ENCODE data around the gene PTS. TPM values are rescaled to one million over a fixed set of nuclear protein-coding genes. Genes with fewer than 3 reads are reported as not detected.

Gene PTS
- total RNA-seq, 2 donors from 2014 or later = 45.3 to 53.2 TPM

GRCh38 chr11:112247201-112247600, 21.0 kb downstream of the PTS start:
- Histone ChIP-seq H3K4me3 (ENCODE audit: low read length) (no peak overlapping the region), H3K9me3 (ENCODE audit: control insufficient read depth, low read length) (peaks cover 22% of the 10 kb centered on the region), H3K9ac (ENCODE audit: extremely low read depth, low read length, poor library complexity, severe bottlenecking) (no peak overlapping the region), H3K4me1 (ENCODE audit: control insufficient read depth, insufficient read depth, low read length) (no peaks in the 10 kb centered on the region), H3K36me3 (ENCODE audit: control insufficient read depth, insufficient read depth, low read length) (peaks cover 6% of the 10 kb centered on the region), H3K27ac (ENCODE audit: low read depth, low read length) (no peak overlapping the region), H3K27me3 (ENCODE audit: control insufficient read depth, insufficient read depth, low read length, poor library complexity, severe bottlenecking) (no peaks in the 10 kb centered on the region)
- no peak for DNase-seq
- TF ChIP-seq, protein P1, sequence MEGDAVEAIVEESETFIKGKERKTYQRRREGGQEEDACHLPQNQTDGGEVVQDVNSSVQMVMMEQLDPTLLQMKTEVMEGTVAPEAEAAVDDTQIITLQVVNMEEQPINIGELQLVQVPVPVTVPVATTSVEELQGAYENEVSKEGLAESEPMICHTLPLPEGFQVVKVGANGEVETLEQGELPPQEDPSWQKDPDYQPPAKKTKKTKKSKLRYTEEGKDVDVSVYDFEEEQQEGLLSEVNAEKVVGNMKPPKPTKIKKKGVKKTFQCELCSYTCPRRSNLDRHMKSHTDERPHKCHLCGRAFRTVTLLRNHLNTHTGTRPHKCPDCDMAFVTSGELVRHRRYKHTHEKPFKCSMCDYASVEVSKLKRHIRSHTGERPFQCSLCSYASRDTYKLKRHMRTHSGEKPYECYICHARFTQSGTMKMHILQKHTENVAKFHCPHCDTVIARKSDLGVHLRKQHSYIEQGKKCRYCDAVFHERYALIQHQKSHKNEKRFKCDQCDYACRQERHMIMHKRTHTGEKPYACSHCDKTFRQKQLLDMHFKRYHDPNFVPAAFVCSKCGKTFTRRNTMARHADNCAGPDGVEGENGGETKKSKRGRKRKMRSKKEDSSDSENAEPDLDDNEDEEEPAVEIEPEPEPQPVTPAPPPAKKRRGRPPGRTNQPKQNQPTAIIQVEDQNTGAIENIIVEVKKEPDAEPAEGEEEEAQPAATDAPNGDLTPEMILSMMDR (conservative IDR thresholded peaks at IDR 0.05) = no peak
- Mint-ChIP-seq H3K36me3 (ENCODE audit: low read depth) (peaks cover 17% of the 10 kb centered on the region), H3K27me3 (ENCODE audit: insufficient read depth) (peaks cover 18% of the 10 kb centered on the region), H3K4me1 (no peaks in the 10 kb centered on the region), H3K4me3 (no peak overlapping the region), H3K9me3 (peaks cover 22% of the 10 kb centered on the region), H3K27ac (no peak overlapping the region)
- WGBS, 2 experiments (ENCODE audit: insufficient coverage in 1 of 2, insufficient read length in 1 of 2) = 95 to 100% methylated on average over 2 to 4 of the region's 4 CpGs

DNA sequence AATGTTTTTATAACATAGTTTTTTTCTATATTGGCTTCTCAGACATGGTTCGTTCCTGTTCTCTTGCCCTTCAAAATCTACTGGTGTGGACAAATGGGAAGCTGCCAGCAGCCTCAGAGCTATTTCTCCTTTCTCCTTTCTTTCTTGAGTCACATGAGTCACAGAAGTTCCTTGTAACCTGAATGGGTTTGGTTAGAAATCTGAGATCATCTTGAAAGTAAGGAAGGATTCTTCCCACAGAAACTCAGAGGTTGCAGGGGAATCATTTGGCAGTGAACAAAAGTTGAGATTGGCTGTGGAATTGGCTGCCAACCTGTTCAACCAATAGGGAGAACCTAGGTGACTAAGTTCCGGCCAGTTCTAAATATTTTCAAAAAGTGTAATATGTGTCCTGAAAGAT, 22.0 kb downstream of the PTS start:
- peaks cover 16% of the 10 kb centered on the region for H3K9me3 Mint-ChIP-seq
- TF ChIP-seq, protein P1 (conservative IDR thresholded peaks at IDR 0.05) = no peak
- no peak overlapping the region for H3K27ac Mint-ChIP-seq
- no peak for DNase-seq
- no peaks in the 10 kb centered on the region for H3K4me1 Mint-ChIP-seq
- H3K27me3 Mint-ChIP-seq (ENCODE audit: insufficient read depth) = peaks cover 17% of the 10 kb centered on the region
- no peak overlapping the region for H3K4me3 Mint-ChIP-seq
- peaks cover 3% of the 10 kb centered on the region for H3K36me3 ChIP-seq (ENCODE audit: control insufficient read depth, insufficient read depth, low read length)
- WGBS, 2 experiments (ENCODE audit: insufficient coverage in 1 of 2, insufficient read length in 1 of 2) = 97% methylated on average over 2 of the region's 2 CpGs; no CpG with 5 or more reads in 1 of the 2 experiments
- H3K36me3 Mint-ChIP-seq (ENCODE audit: low read depth) = peaks cover 10% of the 10 kb centered on the region
- H3K27ac ChIP-seq (ENCODE audit: low read depth, low read length) = no peak overlapping the region
- no peak overlapping the region for H3K4me3 ChIP-seq (ENCODE audit: low read length)
- H3K27me3 ChIP-seq (ENCODE audit: control insufficient read depth, insufficient read depth, low read length, poor library complexity, severe bottlenecking) = no peaks in the 10 kb centered on the region
- H3K4me1 ChIP-seq (ENCODE audit: control insufficient read depth, insufficient read depth, low read length) = no peaks in the 10 kb centered on the region
- no peak overlapping the region for H3K9ac ChIP-seq (ENCODE audit: extremely low read depth, low read length, poor library complexity, severe bottlenecking)
- H3K9me3 ChIP-seq (ENCODE audit: control insufficient read depth, low read length) = peaks cover 16% of the 10 kb centered on the region

DNA sequence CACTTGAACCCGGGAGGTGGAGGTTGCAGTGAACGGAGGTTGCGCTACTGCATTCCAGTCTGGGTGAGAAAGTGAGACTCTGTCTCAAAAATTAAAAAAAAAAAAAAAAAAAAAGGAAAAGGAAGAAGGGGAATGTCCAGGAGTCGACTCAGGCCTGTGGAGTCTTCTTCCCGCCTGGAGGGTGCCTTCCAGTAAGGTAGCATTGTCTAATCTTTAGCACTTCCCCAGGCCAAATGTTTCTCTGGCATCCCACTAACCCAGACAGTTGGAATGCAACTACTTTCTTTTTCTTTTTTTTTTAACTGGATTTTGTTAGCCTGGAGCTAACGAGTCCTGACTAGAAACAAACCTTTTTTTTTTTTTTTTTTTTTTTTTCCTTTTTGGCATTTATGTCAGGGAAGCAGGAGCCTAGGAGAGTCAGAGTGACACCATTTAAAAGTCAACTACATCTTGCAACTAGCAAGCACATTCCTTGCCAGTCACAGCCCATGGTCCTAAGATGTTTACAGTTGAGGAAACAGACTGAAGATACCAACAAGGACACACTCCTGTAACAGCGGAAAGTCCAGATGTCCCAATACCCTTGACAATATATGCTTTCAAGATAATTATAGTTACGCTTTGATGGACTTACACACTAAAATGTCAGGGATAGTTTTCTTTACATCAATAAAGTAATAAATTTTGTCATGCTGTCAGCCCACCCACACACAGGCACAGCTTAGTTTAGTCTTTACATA, 23.8 kb downstream of the PTS start:
- Mint-ChIP-seq H3K27ac (no peak overlapping the region), H3K9me3 (peaks cover 2% of the 10 kb centered on the region), H3K36me3 (ENCODE audit: low read depth) (no peaks in the 10 kb centered on the region), H3K4me3 (no peak overlapping the region), H3K4me1 (no peaks in the 10 kb centered on the region), H3K27me3 (ENCODE audit: insufficient read depth) (peaks cover 12% of the 10 kb centered on the region)
- no peak for DNase-seq
- Histone ChIP-seq H3K9ac (ENCODE audit: extremely low read depth, low read length, poor library complexity, severe bottlenecking) (no peak overlapping the region), H3K4me3 (ENCODE audit: low read length) (no peak overlapping the region), H3K27ac (ENCODE audit: low read depth, low read length) (no peak overlapping the region), H3K4me1 (ENCODE audit: control insufficient read depth, insufficient read depth, low read length) (no peaks in the 10 kb centered on the region), H3K9me3 (ENCODE audit: control insufficient read depth, low read length) (no peaks in the 10 kb centered on the region), H3K27me3 (ENCODE audit: control insufficient read depth, insufficient read depth, low read length, poor library complexity, severe bottlenecking) (no peaks in the 10 kb centered on the region), H3K36me3 (ENCODE audit: control insufficient read depth, insufficient read depth, low read length) (no peaks in the 10 kb centered on the region)
- 98 to 100% methylated on average over 3 to 7 of the region's 8 CpGs for WGBS, 2 experiments (ENCODE audit: insufficient coverage in 1 of 2, insufficient read length in 1 of 2)
- TF ChIP-seq, protein P1 (conservative IDR thresholded peaks at IDR 0.05) = no peak

Measured in endodermal cell (in vitro differentiated cells).